HG02798 (cell line): Measurements from ENCODE around the gene HMCN2.

ENCODE experiments used
- ATAC-seq: cut with Tn5 transposase; IDR thresholded peaks from one replicate; pipeline ENCODE4 v1.9.1; 2021; ENCODE audit warnings: mild to moderate bottlenecking; ENCODE audit not compliant: unreplicated experiment, poor library complexity

Gene HMCN2

DNA sequence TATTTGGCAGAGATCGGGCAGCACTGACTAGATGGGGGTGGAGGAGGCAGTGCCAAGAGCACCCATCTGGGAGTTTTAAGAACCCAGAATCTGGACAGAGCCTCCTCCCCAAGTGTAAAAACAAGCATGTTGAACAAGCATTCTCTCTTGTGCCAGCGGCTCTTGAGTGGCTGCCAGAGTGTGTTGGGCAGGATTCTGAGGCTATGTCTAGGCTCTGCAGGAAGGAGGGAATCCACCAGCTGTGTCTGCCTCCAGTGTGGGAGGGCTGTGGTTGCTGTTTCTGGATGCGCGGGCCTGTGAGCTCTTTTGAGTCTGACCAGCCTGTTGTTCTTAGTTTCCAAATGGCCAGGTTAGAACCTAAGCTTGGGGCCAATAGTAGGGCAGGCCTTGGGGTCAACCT is 39.8 kb downstream of the HMCN2 start:
- ATAC-seq, result no peak

DNA sequence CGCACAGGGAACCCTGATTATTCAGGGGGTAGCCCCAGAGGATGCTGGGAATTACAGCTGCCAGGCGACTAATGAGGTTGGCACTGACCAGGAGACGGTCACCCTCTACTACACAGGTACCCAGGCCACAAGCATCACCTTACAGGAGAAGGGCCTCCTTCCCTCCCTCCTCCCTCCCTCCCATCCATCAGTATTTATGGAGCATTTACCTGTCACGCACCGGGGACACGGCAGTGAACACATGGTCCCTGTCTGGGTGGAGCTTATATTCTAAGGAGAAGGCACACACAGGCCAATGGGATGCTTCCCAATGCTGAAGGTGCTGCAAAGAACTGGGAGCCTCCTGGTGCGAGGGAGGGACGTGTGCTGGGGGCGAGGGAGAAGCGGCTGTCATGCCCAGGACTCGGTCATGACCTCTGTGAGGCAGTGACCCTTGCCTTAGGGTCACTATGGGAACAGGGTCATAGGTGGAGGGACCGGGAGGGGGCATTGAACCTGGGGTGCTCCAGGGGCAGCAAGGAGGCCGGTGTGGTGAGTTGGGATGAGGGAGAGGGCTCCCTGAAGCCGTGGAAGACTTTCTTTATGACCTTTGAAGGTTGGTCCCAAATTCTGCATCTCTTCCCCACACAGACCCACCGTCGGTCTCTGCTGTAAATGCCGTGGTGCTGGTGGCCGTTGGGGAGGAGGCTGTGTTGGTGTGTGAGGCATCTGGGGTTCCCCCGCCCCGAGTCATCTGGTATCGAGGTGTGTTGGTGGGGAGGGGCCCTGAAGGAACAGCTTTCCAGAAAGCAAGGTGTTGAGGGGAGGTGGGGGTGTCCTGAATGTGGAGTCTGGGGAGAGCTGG is 41.5 kb downstream of the HMCN2 start:
- no peak for ATAC-seq

DNA sequence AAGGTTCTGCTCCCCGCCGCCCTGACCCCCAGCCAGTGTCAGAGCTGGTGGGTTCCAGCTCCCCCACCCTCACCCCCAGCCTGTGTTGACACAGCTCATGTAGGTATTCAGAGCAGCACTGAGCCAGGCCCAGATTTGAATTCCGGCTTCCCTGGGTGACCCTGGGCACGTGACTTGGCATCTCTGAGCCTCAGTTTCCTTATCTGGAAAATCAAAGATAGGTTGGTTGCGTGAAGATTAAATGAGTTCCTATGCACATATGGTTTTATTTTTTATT is 42.0 kb downstream of the HMCN2 start:
- no peak for ATAC-seq

DNA sequence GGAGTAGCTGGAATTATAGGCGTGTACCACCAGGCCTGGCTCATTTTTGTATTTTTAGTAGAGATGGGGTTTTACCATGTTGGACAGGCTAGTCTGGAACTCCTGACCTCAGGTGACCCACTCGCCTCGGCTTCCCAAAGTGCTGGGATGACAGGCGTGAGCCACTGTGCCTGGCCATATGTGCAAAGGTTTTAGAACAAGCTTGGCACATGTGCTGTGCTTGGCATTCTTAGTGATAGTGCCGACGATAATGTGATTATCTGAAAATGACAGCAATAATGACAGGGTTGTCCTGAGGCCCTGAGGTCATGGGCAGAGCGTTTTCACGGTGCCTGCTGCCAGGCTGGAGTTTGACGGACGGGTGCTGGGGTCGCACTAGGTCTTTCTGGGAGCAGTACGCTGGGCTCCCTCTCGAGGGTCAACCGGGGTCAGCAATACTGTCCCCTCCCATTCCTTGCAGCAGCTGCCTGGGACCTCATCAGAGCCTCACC is 42.6 kb downstream of the HMCN2 start:
- no peak for ATAC-seq

DNA sequence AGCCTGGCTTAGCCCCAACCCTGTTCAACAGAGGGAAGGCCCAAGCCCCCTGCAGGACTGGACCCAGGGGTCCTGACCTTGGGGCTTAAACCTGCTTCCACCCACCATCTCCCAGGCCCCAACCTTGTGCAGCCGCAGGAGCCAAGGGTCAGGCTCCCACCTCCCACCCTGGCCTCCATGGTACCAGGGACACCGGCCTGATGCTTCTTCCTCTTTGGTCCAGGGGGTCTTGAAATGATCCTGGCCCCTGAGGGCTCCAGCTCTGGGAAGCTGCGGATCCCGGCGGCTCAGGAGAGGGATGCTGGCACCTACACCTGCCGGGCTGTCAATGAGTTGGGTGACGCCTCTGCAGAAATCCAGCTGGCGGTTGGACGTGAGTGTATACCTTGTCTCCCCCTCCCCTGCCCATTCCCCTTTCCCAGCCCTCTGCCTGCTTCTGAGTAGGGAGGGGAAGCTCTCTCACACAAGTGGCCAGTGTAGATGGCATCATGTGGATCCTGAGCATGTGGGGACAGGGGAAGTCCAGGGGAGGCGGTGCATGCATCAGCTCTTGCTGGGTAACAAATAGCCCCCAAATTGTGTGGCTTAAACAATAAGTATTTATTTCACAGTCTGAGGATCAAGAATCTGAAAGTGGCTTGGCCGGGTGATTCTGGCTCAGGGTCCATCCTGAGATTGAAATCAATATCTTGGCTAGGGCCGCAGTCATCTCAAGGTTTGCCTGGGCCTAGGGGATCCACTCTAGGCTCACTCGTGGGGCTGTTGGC is 44.3 kb downstream of the HMCN2 start:
- no peak for ATAC-seq

DNA sequence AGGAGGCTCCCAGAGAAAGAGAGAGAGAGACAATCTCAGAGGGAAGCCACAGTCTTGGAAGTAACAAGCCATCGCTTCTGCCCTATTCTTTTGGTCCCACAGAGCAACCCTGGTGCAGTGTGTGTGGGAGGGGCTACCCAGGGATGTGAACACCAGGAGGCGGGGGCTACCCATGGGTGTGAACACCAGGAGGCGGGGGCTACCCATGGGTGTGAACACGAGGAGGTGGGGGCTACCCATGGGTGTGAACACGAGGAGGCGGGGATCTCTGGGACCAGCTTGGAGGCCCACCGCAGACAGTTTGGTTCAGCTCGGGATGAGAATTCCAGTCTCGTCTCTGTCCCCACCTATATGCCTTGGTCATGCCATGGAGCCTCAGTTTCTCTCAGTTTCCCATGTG is 44.9 kb downstream of the HMCN2 start:
- ATAC-seq, result no peak

DNA sequence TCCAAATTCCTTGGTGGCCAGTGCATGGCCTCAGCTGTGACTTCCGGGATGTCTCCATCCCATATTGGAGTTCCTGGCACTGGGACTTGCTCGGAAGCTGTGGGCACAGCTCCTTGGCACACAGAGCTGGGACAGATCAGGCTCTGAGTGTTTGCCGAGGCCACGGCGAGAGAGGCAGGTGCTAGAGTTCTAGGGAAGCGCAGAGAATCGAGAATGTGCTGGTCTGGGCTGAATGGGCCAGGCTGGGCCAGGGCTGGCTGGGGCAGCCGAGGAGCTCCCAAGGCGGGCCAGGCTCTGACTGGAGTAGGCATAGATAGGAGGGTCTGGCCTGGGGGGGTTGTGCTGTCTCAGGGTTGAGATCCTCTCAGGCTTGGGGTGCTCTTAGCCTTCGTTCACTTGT is 45.4 kb downstream of the HMCN2 start:
- no peak for ATAC-seq

DNA sequence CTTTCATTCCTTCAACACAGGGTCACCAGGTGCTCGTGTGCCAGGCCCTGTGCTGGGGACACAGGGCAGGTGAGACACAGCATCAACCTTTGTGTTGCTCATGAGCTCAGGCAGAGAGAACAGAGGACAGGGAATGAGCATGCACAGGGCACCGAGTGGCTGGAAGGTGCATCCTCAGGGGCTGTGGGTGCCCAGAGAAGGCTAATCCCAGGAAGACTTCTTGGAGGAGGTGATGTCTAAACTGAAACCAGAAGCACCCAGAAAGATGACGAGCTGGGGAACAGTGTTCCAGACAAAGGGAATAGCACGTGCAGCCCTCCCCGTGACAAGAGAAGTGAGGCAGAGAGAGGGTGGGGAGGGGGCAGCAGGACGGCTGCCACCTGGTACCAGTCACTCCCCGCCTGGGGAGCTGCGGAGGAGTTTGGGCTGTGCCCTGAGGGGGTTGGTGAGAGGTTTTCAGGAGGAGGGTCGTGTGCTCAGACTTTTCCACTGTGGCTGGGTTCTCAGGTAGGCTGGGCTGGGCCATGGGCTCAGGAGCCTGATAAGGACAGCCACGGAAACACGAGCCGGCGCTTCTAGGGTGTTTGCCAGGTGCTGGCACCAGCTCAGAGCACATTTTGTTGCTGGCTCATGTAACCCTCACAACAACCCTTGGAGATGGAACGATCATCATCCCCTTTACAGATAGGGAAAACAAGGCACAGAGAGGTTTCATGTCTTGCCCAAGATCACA is 46.0 kb downstream of the HMCN2 start:
- no peak for ATAC-seq

DNA sequence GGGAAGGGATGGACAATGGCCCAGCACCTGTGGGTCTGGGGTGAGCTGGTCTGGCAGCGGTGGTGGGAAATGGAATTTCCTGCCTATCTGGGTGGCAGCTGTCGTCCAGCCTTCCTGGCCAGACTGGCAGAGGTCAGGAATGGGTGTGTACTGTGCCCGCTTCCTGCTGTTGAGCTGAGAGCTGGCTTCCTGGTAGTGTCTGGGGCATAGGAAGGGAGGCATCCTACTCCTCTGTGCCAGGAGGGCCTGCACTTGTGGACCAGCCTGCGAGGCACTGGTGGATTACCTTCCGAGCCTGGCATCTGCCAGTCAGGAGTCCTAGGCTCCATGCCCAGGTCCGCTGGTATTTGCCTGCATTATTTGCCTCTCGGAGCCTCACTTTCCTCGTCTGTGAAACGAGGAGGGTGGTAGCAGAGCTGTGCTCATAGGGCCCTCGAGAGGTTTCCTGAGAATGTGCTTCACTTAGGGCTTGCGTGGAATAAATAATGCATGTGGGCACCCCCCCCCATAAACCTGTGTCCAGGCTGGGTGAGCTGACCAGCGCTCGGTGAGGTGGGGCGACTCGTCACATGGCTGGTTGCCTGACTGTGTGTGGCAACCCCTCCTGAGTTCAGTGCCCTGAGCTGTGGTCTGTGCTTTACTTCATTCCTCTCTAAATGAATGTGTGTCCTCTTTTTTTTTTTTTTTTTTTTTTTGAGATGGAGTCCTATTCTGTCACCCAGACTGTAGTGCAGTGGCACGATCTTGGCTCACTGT is 47.7 kb downstream of the HMCN2 start:
- no peak for ATAC-seq

DNA sequence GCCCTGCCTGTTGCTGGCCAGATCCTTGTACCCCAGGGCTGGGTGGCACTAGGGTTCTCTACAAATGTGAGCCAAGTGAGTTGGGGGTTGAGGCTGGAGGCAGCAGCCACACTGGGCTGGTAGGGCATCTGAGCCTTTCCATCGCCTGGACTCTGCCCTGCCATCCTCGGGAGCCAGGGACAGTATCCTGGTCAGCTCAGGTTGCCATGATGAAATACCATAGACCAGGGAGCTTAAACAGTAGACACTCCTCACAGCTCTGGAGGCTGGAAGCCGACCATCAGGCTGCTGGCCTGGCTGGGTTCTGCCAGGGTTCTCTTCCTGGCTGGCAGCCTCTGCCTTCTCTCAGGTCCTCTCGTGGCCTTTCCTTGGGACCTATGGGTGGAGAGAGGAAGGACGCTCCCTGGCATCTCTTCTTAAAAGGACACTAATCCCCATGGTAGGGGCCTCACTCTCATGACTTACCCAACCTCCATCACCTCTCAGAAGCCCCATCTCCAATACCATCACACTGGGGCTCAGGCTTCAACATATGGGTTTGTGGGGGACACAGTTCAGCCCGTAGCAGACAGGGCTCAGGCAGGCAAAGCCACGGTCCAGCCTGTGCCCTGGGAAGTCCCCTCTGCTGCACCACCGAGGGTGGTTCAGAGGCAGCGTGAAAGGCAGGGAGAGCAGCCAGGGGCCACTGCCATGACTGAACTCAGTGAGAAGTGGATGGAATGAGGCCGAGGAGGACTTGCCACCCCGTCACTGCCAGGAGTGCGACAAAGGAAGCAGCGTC is 50.1 kb downstream of the HMCN2 start:
- ATAC-seq, result no peak

DNA sequence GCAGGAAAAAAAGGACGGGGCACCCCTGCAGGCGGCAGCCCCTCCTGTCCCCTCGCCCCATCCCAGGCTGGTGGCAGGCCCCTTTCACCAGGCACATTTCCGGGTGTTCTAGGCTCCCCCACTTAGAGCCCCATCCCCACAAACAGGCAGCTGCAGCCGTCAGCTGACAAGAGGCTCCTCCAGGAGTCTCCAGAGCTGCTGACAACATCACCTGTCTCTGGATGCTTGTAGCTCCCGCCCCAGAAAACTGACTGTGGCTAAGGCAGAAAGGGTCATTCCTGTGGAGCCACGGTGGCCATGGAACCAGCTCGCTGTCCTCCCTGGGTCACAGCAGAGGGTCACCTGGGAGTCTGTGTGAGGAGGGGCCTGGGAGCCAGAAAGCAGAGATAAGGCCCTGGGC is 50.9 kb downstream of the HMCN2 start:
- no peak for ATAC-seq

DNA sequence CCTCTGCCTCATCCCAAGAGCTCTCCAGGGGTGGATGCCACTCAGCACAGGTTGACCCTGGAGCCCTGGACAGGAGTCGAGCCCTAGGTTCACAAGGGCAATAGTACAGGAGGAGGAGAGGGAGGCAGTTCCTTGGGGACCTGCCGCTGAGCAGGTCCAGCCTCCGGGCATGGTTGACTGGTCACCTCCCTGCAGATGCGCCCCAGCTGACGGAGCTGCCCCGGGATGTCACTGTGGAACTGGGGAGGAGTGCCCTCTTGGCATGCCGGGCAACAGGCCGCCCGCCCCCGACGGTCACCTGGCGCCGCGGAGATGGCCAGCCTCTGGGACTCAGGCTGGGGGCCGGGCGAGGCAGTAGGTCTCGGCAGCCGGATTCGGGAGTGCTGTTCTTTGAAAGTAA is 53.7 kb downstream of the HMCN2 start:
- ATAC-seq, result no peak

DNA sequence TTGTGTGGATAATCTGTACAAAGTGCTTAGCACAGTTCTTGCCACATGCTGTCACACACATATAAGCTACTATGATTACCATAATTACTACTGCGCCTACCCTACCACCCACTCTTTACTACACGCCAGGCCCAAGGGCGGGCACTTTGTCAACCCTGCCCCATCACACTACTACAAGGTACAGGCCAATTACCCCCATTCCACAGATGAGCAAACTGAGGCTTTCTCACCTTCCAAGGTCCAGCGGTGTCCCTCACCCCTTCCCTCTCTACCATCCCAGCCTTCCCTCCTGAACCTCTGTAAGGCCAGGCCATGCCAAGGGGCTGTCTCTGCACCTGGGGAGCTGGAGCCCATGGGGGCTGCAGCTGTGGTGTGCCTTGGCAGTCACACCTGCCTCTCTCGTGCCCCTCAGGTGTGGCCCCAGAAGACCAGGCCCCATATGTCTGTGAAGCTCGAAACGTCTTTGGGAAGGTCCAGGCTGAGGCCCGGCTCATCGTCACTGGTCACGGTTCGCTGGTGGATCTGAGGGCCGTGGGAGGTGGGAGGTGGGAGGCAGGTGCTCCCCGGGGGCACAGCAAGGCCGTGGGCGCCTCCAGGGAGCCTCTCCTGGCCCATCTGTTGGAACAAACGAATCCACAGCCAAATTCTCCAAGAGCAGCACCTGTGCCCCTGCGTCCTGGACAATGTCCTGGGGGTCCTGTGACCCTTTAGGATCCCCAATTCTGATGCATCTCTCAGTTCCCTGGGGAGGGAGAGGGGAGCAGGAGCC is 54.6 kb downstream of the HMCN2 start:
- ATAC-seq, result no peak

DNA sequence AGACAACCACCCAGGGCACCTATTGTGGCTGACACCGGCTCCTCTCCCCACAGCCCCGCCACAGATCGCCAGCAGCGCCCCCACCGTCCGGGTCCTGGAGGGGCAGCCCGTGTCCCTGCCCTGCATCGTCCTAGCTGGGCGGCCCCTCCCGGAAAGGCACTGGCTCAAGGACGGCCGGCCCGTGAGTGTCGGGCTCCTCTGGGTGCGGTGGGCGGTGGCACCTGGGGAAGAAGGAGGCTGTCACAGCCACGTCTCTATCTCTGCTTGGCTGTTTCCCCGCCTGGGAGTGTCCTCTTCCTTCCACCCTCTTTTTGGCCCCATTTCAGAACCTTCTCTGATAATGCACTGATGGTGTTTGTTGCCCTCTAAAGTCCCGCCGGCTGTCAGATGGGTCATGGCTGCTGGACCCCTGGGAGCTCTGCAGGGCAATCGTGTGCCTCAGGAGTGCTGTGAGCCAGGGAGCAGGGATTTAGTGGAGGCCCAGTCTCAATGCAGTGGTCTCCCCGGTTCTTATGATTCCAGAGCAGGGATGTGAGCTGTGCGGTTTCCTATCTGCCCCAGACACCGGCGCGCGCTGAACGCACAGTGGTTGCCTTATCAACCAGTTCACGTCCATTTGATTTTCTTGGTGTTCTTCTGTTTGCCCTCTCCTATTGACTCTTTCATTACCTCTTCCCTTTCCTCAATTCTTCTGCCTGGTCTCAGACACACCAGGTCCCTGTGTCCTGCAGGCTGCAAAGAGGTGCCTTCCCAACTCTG is 55.3 kb downstream of the HMCN2 start:
- no peak for ATAC-seq

DNA sequence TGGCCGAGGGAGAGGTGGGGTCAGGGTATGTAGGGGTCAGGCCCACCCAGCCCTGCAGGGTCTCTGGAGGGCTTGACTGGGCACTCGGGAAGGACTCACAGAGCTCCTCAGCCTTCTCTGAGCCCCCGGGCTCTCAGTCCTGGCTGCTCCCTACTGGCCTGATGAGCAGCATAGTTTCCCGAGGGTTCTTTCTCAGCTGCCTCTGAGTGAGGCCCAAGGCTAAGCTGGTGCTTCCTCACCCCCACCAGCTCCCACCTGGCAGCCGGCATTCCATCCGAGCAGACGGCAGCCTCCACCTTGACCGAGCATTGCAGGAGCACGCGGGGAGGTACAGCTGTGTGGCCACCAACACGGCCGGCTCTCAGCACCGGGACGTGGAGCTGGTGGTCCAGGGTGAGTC is 56.0 kb downstream of the HMCN2 start:
- ATAC-seq, result no peak

DNA sequence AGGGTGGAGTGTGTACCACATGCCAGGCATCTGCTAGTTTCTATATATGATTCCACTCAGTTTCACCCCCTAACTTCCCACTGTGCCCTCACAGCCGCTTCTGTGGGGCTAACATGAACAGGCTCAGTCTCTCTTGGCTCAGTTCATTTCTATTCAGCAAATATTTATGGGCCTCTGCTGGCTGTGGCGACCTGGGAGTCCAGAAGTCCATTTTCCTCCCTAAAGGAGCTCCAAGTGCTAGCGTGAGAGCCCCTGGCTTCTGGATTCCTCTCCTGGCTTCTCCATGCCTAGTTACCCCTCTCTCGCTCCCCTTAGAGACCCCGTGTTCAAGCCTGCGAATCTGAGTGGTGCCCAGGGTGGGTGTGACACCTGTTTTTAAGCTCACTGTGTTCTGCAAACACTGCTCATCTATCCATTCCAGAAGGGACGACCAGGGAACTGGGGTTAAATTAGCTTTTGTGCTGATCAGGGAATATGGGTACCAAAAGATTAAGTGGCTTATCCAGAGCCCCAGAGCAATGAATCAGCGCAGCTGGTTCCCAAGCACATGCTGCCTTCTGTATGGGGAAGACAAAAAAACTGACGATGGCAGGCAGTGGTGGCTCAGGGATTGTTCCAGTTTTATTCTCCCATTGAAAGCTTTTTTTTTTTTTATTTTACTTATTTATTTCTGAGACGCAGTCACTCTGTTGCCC is 57.6 kb downstream of the HMCN2 start:
- ATAC-seq, result no peak

DNA sequence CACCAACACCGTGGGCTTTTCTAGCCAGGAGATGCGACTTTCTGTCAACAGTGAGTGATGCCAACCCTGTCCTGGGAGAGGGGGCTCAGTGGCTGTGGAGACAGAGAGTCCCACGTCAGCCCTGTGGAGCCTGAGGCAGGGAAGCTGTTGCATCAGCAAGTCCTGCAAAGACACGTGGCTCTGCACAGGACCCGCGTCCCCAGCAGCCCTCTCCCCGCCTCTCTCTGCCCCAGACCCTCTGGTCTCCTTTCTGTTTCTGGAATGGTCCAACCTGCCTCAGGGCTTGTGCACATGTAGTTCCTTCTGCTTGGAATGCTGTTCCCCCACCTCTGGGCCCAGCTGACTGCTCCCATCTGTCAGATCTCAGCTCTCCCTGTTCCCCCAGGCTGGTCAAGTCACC is 60.4 kb downstream of the HMCN2 start:
- ATAC-seq, result no peak
